ENCODE measurements around the gene HSPA9.

GRCh38 chr5:138594305-138595058, 19.3 kb upstream of the HSPA9 start:
- TF ChIP-seq EP300 (IDR thresholded peaks at IDR 0.05; ENCODE audit: borderline replicate concordance) (no peak), YY1 (IDR thresholded peaks at IDR 0.05; ENCODE audit: low read depth) (no peak), FOXM1 (IDR thresholded peaks at IDR 0.05; ENCODE audit: borderline replicate concordance, low read depth) (no peak), ZBTB7A (IDR thresholded peaks at IDR 0.05; ENCODE audit: low read depth) (no peak), TCF12 (IDR thresholded peaks at IDR 0.05; ENCODE audit: low read depth) (no peak), RAD21 (IDR thresholded peaks at IDR 0.05; ENCODE audit: low read depth) (no peak), NFIC (IDR thresholded peaks at IDR 0.05) (no peak), REST (IDR thresholded peaks at IDR 0.05; ENCODE audit: low read depth) (no peak)
- TF ChIP-seq, protein P1, sequence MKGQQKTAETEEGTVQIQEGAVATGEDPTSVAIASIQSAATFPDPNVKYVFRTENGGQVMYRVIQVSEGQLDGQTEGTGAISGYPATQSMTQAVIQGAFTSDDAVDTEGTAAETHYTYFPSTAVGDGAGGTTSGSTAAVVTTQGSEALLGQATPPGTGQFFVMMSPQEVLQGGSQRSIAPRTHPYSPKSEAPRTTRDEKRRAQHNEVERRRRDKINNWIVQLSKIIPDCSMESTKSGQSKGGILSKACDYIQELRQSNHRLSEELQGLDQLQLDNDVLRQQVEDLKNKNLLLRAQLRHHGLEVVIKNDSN (IDR thresholded peaks at IDR 0.05): no peak

Measured in Ishikawa (cell line).